NCI-H2227 (cell line): ENCODE measurements around the gene DFFB.

Source experiments
- DNase-seq: peaks from one replicate; lab custom pipeline; 2025; ENCODE audit not compliant: unreplicated experiment; lab: John Stamatoyannopoulos, UW

Gene DFFB

DNA sequence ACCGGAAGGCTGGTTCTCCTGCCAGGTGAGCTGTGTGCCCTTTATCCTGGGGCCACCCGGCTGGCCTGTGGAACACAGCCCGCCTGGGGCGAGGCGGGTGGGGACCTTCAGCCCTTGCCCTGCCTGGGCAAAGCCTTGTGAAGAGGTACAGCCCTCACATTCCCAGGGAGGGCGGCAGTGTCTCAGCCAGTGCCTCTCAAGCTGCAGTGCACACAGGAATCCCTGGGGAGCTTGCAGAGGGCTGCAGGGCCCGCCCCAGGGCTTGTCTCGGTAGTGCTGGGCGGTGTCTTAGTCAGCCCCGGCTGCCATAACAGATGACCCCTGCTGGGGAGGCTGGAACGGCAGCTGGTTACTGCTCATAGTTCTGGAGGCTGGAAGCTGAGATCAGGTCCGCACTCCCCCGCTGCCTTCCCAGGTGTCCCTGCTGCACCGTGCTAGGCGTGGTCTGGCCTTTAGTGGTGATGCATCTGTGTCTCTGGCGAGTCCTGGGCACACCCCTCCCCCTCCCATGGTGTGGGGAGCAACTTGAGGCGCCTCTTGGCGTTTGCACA, 12.6 kb downstream of the DFFB start:
- no peak for DNase-seq

DNA sequence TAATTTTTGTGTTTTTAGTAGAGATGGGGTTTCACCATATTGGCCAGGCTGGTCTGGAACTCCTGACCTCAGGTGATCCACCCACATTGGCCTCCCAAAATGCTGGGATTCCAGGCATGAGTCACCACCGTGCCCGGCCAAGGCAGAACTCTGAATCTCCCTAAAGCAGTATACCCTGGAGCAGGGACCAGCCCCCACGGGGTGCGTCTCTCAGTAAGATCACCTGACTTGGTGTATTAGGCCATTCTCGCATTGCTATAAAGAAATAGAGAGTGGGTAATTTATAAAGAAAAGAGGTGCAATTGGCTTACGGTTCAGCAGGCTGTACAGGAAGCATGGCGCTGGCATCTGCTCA, 14.2 kb downstream of the DFFB start:
- DNase-seq: no peak

DNA sequence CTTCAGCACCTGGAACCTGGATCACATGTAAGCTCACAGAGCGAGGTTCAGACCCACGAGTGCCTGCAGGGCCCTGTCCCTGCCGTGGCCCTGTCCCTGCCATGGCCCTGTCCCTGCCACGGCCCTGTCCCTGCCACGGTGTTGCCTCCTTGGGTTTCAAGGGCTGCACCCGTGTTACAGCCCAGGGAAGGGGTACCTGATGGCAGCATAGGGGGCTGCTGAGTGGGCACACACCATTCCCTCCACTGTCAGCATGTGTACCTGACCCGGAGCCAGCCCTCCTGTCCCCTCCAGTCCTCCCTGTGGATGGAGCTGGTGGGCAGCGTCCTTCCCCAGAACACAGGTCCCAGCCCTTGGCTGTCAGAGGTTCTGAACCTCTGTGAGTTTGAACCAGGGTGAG, 15.3 kb downstream of the DFFB start:
- no peak for DNase-seq

DNA sequence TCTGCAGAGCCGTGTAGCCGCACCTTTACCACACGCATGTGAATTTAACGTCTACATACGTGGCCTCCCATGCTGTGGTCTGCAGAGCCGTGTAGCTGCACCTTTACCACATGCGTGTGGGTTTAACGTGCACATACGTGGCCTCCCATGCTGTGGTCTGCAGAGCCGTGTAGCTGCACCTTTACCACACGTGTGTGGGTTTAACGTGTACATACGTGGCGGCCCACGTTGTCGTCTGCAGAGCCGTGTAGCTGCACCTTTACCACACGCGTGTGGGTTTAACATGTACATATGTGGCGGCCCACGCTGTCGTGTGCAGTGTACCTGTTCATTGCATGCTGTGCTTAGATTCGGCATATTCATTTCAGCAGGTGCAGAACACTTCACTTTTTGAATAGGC, 17.5 kb downstream of the DFFB start:
- no peak for DNase-seq

DNA sequence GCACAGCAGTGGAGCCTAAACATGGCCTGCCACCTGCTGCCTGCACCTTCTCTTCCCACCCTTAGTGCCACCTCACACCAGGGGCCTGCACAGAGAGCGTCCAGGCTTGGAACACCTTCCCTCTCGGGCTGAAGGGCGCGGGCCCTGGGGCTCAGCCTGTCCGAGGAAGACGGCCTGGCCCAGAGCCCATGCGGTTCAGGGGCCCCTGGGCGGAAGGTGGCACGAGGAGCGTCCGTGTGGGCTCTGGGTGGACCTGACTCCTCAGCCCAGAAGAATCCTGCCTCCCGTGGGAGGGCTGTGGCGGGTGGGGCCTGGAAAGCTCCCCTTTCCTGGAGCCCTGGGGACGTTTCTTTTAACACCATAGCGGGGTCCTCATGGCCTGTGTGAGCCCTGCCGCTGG, 19.4 kb downstream of the DFFB start:
- DNase-seq: no peak

DNA sequence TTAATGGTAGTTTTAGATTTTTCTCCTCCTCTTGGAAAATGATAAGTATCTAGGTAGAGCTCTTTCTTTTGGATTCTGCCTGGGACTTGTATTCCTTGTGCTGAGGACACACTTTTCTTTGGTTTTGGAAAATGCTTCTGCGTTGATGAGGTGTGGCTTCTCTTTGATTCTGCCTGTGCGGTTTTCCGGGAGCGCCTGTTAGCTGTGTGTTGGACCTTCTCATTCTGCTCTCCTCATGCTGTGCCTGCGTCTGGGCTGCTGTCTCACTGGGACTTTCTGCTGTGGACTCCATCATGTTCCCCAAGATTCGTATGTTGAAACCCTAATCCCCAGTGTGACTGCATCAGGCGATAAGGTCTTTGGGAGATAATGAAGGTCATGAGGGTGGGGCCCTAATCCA, 21.8 kb downstream of the DFFB start:
- DNase-seq: no peak

DNA sequence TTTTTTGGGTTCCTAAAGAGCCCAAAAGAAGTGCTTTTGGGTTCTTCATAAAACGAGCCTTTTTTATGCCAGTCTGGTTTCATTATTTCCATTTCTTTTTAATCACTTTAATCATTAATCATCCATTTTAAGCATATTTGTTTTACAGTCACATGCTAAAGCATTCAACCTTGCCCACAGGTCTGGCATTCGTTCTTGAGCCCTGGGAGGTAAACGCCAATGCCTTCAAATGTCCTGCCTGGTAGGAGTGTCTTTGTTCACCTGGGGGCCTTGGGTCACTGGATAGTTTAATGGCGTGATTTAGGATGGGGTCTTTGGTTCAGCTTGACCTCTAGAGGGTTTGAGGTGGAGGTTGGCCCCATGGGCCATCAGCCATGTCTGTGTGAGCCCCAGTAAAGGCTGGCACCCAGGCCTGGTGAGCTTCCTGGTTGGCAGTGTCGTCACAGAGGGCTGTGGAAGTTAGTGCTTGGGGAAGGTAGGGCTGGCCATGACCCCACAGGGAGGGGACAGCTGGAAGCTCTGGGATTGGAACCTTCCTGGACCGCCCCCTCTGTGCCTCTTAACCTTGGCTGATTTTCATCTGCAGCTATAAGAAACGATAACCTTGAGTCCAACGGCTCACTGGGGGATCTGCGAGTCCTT, 22.6 kb downstream of the DFFB start:
- DNase-seq: no peak

DNA sequence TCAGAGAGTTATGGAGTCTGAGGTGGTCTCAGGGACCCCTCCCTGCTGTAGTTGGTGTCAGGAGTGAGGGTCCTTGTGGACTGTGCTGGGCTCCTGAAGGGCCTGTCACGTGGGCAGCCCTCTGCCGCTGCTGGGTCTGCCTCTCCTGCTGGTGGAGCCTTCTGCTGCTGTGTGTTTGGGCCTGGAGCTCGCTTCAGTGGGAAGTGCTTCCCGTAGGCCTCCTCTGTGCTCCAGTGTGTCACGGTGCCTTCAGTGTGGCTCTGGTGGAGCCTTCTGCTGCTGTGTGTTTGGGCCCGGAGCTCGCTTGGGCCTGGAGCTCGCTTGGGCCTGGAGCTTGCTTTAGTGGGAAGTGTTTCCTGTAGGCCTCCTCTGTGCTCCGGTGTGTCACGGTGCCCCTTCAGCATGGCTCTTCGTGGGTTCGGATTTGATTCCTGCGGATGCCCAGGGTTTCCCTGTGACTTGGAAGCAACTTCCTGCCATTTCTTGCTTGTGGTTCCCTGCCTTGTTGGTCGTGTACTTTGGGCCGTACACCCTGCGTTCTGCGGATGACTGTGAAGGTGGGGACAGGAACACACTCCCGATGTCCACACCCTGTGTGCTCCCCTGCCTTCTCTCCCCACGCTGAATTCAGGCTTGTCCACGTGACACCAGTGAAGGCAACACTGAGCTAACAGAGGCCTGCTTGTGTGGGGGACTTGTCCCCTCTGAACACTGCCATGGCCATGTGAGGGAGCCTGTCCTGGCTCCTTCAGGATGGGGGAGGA, 23.3 kb downstream of the DFFB start:
- DNase-seq: no peak

DNA sequence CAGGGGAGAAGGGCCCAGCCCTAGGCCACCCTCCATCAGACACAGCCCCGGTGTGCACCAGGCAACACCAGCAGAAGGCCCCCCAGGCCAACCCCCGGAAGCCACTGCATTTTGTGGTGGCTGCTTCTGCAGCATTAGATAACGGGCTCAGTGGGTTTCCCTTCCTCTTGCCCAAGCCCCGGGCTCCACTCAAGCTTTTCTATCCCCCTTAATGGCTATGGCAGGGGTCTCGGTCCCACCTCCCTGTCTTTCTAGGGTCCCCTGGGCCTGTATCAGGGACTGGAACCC, 23.9 kb downstream of the DFFB start:
- DNase-seq: no peak

DNA sequence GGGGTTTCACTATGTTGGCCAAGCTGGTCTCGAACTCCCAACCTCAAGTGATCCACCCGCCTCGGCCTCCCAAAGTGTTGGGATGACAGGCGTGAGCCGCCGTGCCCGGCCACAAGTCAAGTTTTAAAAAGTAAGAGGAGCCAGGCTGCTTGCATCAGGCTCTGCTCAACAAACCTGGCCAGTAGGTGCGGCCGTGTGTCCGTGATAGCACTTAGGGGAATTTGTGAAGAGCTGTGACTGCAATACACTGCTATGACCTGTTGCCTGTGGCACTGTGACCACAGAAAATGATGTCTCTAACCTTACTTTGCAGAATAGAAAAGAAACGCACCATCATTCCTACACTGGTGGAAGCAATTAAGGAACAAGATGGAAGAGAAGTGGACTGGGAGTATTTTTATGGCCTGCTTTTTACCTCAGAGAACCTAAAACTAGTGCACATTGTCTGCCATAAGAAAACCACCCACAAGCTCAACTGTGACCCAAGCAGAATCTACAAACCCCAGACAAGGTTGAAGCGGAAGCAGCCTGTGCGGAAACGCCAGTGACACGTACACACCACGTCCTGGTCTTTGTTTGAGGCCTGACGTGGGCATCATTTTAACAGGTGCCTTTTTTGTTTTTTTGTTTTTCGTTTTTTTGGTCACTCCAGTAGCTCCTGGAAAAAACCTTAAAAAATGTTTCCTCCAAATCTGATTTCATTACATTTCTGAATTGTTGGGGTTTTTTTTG, 26.1 kb downstream of the DFFB start:
- no peak for DNase-seq

DNA sequence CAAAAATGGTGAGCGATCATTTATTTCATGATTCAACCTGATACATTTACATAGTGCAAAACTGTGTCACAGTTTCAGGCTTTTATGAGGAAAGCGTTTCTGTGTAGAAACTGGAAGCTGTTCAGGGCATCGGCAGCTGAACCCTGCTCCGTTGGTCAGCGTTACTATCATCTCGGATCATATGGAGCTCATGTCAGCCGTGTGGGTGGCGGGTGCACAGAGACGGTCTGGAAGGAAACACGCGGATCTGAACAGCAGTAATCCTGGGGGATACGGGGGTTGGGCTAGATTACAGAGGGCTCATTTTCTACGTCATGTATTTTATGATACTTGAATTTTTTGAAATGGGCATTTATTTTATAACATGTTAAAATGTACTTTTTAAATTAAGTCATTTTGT, 27.7 kb downstream of the DFFB start:
- no peak for DNase-seq

DNA sequence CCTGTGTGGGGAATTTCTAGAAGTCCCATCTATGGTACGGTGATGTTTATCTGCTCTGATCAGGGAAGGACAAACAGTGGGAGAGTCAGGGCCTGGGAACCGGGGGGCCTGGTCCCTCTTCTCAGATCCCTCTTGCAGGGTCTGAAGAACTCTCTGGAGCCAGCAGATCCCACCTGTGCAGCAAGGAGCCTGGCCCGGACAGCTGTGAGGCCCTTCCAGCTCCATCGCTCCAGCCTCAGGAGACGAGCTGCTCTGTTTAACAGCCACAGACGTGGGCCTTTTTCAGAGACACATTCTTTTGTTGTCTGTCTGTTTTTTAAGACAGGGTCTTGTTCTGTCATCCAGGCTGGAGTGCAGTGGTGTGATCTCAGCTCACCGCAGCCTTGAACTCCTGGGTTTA, 28.3 kb downstream of the DFFB start:
- DNase-seq: no peak

DNA sequence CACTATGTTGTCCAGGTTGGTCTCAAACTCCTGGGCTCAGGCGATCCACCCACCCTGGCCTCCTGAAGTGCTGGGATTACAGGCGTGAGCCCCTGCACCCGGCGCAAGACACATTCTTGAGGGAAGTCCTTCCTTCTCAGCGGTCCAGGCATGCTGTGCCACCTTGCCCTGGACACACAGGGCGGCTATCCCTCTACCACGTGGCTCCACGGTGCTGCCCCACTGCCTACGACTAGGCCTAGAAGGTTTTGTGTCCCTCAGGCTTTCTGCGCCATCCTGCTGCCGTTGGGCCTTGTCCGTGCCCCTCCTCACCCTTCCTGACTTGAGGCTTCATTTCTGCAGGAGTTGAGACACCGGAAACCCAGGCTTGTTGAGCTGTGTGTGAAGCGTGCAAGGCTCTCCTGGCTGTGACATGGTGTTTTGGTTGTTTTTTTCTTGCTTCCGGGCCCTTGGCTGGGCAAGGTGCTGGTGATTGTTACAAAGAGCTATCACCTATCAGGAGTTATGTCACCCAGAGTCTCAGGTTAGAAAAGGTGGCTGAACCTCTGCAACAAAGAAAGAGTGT, 28.9 kb downstream of the DFFB start:
- DNase-seq: no peak

DNA sequence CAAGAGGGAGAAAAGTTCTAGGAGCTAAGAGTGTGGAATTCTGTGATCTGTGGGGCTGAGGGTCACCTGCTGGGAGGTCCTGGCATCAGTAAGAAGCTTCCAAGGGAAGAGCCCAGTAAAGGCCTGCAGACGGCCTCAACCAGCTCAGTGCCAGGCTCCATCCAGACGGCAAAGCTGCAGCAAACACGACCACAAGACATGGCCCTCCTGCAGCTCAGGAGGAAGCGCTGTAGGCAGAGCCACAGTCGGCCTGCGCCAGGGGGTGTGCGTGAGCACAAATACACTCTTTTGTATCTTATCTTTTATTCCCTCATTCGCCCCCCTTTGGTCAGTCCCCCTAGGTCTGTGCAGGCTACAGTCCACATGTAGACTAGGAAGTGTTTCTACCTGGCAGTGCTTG, 29.4 kb downstream of the DFFB start:
- DNase-seq: no peak

DNA sequence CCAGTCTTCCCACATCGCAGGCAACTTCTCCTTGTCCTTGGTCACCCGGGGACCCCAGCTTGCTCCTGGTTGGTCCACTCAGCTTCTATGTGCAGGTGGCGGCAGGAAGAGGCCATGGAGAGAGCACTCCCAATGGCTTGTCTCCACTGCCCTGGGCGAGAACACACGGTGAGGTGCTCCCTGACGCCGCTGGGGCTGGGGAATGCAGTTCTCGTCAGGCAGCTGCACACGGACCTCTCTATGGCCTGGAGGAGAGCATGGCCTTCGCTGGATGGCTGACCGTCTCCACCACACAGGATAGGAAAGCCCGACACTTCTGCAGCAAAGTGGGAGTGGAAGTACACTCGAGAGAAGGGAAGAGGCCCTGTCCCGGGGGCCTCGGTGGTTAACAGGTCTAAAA, 31.0 kb downstream of the DFFB start:
- DNase-seq: no peak

DNA sequence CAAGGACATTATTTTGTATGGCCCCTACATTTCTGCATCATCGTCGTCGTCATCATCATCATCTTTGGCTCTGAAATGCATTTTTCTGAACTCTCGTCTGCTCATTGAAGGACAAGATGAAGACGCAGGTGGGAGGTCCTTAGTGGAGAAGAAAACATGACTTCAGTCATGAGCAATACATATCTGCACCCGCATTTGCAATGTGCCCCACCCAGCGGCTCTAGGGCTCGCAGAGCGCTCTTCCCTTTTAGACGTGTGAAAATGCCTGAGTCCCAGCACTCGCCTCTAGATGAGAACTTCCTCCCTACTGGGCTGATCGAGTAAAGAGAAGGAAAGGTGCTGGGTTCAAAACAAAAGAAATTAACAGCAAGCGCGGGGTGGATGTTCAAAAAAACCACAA, 32.7 kb downstream of the DFFB start:
- DNase-seq: no peak

DNA sequence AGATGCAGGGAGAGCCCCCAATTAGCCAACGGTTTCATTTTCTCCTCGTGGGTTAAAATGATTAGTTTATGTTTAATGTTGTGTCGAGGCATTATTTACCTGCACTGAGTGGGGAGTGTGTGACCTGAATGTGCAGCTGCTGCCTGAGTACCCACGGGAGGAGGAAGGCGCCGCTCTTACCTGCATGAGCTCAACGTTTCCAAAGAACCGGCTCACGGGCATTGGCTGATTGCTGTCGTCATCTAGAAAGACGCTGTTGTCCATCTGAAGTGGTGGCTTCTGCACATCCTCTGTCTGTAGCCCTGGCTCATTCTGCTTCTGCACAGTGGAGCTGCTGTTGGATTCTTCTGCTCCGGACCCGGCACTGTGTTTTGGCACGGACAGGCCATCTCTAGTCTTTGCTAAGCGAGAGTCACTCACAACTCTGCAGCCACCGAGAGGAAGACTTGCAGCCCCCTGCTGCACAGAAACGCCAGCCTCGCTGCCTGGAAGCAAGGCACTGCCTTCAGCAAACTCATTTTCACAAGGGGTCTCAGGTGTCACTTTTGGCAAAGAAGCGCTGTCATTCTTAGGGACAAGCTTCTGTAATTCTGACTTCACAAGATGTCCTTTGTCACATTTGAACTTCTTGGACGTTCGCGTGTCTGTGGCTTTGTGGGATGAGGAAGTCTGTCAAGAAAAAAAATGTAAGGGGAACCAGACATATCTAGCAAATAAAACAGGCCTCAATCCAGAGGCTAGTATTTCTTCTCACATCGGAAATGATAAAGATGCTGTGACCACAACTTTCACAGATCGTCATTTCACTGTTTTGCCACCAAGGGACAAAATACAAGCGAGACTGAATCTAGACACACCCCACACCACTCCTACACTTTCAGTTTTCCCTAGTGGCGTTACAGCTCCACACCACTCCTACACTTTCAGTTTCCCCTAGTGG, 33.4 kb downstream of the DFFB start:
- no peak for DNase-seq

DNA sequence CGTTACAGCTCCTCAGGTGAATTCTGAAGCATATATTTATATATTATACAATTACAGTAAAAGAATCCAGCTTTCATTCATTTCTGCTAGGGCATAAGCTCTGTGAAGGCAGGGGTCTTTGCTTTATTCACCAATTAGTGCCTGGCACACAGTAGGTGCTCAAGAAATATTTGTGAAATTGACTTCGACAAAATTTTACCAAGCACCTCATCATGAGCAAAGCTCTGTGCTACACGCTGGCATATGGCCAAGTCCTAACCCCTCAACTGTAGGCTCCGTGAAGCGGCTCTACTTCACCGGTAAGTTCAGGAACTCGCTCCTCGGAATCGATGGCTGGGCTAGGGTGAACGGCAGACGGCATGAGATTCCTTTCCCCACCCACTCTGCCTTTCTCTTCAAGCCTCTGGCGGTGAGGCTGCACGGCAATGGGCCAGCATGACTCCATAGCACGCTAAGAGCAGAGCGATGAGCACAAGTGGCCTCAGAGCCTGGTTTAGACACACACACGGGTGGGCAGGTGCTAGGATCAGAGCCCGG, 34.1 kb downstream of the DFFB start:
- DNase-seq: no peak

DNA sequence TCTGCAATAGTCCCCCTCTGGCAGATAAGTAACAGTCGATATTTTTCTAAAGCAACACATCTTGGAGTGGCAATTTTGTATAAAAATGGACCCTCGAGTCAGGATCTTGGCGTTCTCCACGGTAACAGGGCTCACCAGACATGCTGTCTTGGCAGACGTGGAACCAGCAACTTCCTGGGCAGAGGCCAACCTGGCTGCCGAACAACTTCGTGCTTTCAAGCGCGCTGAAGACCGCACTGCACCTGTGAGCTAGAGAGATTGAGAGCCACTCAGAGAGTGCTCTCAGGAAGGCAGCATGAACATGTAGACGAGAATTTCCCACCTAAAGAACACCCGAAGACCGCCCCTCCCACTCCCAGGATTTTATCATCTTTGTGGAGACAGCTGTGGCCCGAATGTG, 35.5 kb downstream of the DFFB start:
- no peak for DNase-seq

DNA sequence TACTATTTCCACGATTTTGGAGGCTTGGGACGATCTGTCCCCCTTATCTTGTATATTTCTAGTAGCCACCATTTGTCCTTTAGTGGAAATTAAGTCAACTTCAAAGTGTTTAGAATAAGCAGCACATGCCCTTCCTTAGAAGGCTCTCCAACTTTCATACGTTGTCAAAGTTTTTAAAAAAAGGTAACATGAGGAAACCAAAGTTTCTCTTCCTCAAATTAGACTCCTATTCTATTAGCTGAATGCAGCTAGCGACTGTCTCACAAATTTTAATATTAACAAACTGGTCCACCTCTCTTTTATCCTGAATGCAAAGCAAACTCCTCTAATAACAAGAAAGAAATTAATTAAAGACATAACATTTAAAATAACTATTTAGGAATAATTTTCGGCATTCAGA, 35.9 kb downstream of the DFFB start:
- DNase-seq: no peak
